Astrocyte of the cerebellum (primary cell): Measurements from ENCODE around the gene LCORL.

Experiments used
- DNase-seq: peaks from one replicate; pipeline ENCODE4 v3.0.0-alpha.2; 2011; ENCODE audit warnings: low read depth
- H3K4me3 ChIP-seq: 2 replicates; pipeline ENCODE4 v1.5.1; 2011; ENCODE audit warnings: mild to moderate bottlenecking, low read depth, low read length, moderate library complexity
- CTCF ChIP-seq: IDR thresholded peaks from 2 replicates; pipeline ENCODE4 v1.5.1; 2012; ENCODE audit warnings: low read length, low read depth, moderate library complexity, mild to moderate bottlenecking; ENCODE audit errors: missing control alignments
- in situ Hi-C: cut with HindIII; loops from 2 replicates; pipeline ENCODE4 v1.10.0; 2017; ENCODE audit warnings: low sequenced_read_pairs

LCORL gene

GRCh38 chr4:17967078-17967477, 54.5 kb downstream of the LCORL start:
- TF ChIP-seq CTCF = no peak
- H3K4me3 ChIP-seq = no peak overlapping the region
- in situ Hi-C loops = no loop called here
- no peak for DNase-seq

- in situ Hi-C loops = no loop called here
- TF ChIP-seq CTCF = no peak
- H3K4me3 ChIP-seq = no peak overlapping the region
- no peak for DNase-seq
Measured at GRCh38 chr4:17966312-17966711, 55.2 kb downstream of the LCORL start.

- no peak for DNase-seq
- in situ Hi-C loops = no loop called here
- H3K4me3 ChIP-seq = no peak overlapping the region
- no peak for TF ChIP-seq CTCF
Measured at GRCh38 chr4:17964576-17964975, 57.0 kb downstream of the LCORL start.

GRCh38 chr4:17962171-17962570, 59.4 kb downstream of the LCORL start:
- in situ Hi-C loops = no loop called here
- no peak for TF ChIP-seq CTCF
- no peak for DNase-seq
- H3K4me3 ChIP-seq = no peak overlapping the region

- no peak overlapping the region for H3K4me3 ChIP-seq
- no peak for DNase-seq
- in situ Hi-C loops = no loop called here
- TF ChIP-seq CTCF = no peak
Measured at GRCh38 chr4:17961249-17961648, 60.3 kb downstream of the LCORL start.

- no peak for DNase-seq
- H3K4me3 ChIP-seq = no peak overlapping the region
- no peak for TF ChIP-seq CTCF
- in situ Hi-C loops = no loop called here
Measured at GRCh38 chr4:17958181-17958580, 63.4 kb downstream of the LCORL start.

- H3K4me3 ChIP-seq = no peak overlapping the region
- no peak for TF ChIP-seq CTCF
- in situ Hi-C loops = no loop called here
- peak; percentile 11 for DNase-seq
Measured at GRCh38 chr4:17957688-17958087, 63.9 kb downstream of the LCORL start.
